Activated CD4-positive, alpha-beta T cell treated with anti-CD3 and anti-CD28 coated beads for 48 hours (primary cell): Measurements from ENCODE around the gene TLX2.

ENCODE experiments used
- DNase-seq: peaks from one replicate; pipeline ENCODE4 v3.0.0-alpha.2; 2020

Gene TLX2

DNA sequence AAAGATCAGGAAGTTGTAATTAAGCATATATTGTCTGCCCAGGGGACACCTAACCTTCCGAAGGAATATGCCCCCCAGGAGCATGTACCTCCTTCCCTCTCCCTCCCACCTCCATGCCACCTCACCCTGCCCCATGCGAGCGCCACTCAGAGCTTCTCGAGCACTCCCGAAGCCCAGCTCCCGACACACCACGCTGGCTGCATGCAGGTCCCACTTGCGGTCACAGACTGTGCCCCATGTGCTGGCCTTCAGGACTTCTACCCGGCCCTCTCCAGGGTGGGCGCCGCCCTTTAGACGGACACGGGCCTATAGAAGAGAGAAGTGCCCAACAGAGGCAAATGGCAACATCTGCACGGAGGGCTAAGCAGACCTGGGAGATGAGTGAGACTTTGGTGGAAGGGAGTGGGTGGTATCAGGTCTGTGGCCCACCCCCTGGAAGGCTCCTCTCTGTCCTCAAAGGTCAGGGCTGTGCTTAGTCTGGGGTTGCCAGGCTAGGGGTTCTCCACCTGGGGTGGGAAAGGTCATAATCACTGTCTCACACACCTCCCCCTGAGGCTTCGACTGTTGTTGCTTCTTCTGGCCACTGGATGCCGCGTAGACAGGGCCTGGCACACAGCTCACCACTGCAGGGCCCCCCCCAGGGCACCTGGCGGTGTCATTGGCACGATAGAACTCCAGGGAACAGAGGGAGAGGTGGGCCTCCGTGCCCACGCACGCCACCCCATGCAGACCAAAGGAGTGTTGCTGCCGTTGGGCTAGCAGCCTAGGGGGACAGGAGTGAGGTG lies 22.1 kb downstream of the TLX2 start:
- DNase-seq, result no peak

DNA sequence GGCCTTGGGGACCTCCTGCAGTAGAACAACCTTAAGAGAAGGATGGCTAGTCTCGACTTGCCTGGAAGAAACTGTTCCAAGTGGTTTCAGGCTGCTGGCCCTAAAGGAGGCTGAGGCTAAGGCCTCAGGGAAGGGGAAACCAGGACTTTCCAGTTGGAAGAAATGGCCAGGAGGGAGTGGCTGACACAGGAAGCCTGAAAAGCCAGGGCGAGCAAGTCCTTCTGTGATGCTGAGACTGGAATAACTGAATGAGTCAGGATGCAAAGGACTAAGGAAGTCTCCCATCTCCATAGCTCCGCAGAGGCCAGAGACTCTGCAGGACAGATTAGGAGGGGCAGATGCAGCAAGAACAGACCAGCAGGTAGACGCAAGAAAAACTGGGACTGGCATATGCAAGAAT lies 22.9 kb downstream of the TLX2 start:
- no peak for DNase-seq

- no peak for DNase-seq
These were observed 24.7 kb downstream of the TLX2 start for GRCh38 chr2:74538881-74539339.

DNA sequence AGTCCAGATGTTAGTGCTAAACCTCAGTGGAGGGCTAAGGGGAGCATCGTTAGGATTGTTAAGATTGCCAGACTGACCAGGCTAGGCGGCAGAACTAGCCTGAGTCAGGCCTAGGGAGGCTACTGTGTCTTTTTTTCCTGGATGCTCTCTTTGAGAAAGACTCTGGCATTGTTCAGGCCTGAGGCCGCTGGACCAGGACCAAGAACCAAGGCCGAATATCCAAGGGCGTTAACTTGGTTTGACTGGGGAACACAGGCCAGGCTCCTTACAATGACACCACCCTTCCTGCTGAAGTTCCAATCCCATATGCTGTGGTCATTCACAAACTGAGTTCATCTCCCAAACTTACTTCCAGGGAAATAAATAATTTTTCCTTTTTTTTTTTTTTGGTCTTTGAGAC lies 26.0 kb downstream of the TLX2 start:
- no peak for DNase-seq

- DNase-seq, result no peak
These were observed 28.7 kb downstream of the TLX2 start for GRCh38 chr2:74542978-74543377.

GRCh38 chr2:74544634-74545033 lies 30.4 kb downstream of the TLX2 start:
- no peak for DNase-seq

- no peak for DNase-seq
These were observed 31.8 kb downstream of the TLX2 start for GRCh38 chr2:74546004-74546403.

DNA sequence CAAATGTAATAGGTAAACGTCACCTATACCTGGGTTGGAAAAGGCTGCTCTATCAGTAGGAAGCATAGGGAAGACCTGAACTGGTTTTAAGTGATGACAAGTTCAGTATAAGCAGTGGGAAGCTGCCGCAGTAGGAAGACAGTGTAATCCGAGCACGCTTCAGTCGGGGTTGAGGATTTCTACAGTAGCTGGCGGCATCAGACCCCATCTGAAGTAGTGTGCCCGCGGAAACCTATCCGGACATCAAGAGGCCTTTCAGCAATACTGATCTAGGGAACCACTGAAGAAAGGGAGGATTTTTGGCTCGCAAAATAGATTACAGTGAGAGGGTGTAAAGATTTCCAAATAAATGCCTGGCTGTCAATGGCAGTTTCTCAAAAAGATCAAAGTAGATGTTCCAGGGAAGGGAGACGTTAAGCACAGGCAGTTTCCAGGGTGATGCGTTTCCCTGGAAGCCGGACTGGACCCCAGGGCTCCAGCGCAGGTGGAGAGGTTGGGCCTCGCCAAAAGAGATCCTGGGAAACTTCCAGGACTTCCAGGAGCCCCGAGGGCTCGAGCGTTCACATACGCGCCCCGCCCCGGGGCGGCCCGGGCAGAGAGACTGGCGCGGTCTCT lies 34.1 kb downstream of the TLX2 start:
- DNase-seq, result no peak

- DNase-seq, result peak; percentile 43
These were observed 34.9 kb downstream of the TLX2 start for GRCh38 chr2:74548900-74549826.

- no peak for DNase-seq
These were observed 36.0 kb downstream of the TLX2 start for GRCh38 chr2:74550231-74550630.

DNA sequence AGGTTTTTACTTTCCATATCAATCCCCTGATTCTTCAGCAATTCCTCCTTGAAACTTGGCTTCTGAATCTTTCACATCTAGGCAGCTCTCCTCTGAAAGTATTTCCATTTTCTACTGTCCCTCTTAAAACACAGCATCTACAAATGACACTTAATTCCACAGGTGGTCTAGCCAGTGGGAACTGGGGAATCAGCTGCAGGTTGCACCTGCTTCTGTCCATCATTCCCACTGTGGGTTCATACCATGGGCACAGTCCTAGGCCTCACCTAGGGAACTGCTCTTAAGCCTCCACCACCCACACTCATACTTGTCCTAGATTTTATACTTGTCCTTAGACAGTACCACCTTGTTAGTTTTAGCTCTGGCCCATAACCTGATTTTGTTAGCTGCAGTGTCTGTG lies 37.3 kb downstream of the TLX2 start:
- DNase-seq, result no peak

GRCh38 chr2:74551942-74552913 lies 38.0 kb downstream of the TLX2 start:
- no peak for DNase-seq

- DNase-seq, result no peak
These were observed 38.9 kb downstream of the TLX2 start for GRCh38 chr2:74552914-74553811.

DNA sequence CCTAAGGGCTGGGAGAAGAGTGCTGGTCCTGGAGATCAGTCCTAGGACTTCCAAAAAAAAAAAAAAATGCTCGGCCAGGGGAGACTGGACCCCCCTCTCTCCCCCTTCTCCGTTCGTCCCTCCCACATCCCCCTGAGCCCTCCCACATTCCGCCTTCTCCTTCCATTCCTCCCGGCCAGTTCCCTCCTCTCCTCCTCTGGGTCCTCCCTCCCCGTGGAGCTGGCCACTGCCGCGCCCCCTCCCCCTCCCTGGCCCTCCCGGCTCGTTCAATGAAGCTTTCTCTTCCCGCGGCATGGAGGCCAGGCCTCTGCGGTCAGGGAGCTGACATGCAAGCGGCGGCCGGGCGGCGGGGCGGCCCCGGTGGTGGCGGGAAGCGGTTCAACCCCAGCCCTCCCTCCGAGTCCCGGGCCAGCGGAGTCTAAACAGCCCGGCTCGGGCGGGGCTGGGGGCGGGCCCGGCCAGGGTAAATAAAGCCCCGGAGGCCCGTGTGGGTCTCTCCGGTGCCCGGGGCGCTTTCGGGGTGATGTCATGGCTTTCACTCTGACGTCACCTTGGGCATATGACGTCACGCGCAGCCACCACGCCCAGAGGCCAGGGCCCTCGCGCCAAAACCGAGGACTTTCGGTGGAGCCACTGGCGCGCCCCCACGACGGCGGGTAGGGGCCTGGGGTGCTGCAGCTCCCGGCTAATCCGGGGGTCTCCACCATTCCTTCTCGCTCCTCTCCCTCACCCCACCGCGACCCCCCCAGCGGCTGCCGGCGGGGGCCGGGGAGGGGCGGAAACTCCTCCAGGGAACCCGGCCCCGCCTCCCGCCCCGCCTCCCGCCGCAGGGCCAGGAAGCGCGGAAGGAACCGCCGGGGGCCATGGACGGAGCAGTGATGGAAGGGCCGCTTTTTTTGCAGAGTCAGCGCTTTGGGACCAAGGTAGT lies 39.9 kb downstream of the TLX2 start, which contains the start of the genes DOK1 and LOXL3:
DOK1 (plus strand) TSS at position 829 of the 928 bp plus-strand sequence; CDS start at position 864, 35 bp downstream.
LOXL3 (minus strand) TSS at position 51 of the 928 bp plus-strand sequence. CDS start 1,308 bp downstream, outside the sequence.
- DNase-seq, result peak; percentile 88

GRCh38 chr2:74554820-74555531 lies 40.7 kb downstream of the TLX2 start:
- DNase-seq, result peak; percentile 63

- no peak for DNase-seq
These were observed 41.4 kb downstream of the TLX2 start for GRCh38 chr2:74555610-74556103.

DNA sequence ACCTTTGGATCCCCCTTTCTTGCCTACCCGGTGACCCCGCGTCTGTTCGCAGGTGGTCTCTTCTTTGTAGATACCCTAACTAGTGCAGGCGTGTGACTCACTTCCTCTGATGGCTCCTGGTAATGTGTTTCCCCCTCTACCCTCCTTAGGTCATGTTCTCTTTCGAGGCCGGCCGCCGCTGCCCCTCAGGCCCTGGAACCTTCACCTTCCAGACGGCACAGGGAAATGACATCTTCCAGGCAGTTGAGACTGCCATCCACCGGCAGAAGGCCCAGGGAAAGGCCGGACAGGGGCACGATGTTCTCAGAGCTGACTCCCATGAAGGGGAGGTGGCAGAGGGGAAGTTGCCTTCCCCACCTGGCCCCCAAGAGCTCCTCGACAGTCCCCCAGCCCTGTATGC lies 41.9 kb downstream of the TLX2 start:
- no peak for DNase-seq

DNA sequence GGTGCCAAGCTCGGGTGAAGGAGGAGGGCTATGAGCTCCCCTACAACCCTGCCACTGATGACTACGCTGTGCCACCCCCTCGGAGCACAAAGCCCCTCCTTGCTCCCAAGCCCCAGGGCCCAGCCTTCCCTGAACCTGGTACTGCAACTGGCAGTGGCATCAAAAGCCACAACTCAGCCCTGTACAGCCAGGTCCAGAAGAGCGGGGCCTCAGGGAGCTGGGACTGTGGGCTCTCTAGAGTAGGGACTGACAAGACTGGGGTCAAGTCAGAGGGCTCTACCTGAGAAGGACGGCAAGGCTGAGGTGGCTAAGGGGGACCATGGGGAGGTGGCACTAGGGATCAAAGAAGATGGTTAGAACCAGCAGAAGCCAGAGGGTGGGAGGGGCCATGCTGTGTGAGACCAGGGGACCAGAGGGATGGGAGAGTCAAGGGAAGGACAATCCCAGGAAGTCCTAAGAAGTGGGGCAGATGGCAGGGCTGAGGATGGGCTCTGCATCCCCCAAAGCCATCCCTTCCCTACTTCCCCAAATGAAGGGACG lies 42.7 kb downstream of the TLX2 start:
- DNase-seq, result no peak
